ENCODE measurements around the gene MCM3AP. TPM values are rescaled to one million over a fixed set of nuclear protein-coding genes. Genes with fewer than 3 reads are reported as not detected.

The MCM3AP gene
- total and polyA plus RNA-seq, 9 of the 15 experiments (the other 6 are each of a cell fraction or from before 2014, with no cell fraction given), result 6.5 to 179 (median 69.6) TPM

- CTCF ChIA-PET (ENCODE audit: low intra/inter-chr PET ratio), result interaction anchor here (0.7 to 1.6 kb wide), 2 partner anchors 139 to 187 kb away, joined by 3 to 9 read pairs; no protein-coding TSS in a partner anchor
- ATAC-seq (peak; percentile 97), DNase-seq (ENCODE audit: extremely low read depth in 1 of 4, low spot score in 3 of 4) (peak; percentile 95 to 97 (median 96)), FAIRE-seq (peak; percentile 86)
- peaks cover 62% of the 10 kb centered on the region for H3K79me2 ChIP-seq (ENCODE audit: control insufficient read depth, insufficient read depth, low read length)
- in situ Hi-C loops (cut with MboI) (no loop called here), intact Hi-C loops (cut with micrococcal nuclease) (loop anchor here (1.0 to 10.0 kb wide), 3 partner anchors 38 to 171 kb away; partner anchors contain the start of genes DIP2A and PCNT)
- under 1% methylated on average over 81 of the region's 105 CpGs for WGBS (ENCODE audit: insufficient coverage, low coverage, missing lambda C conversion rate)
- H3K9me3 ChIP-seq (replicated peaks; ENCODE audit: control insufficient read depth, insufficient read depth, low read depth, low read length), result peaks cover 11% of the 10 kb centered on the region; the same call in 1 of the 2 replicates
- POLR2A ChIA-PET, result interaction anchor here (0.8 to 2.5 kb wide), 6 partner anchors 10 to 39 kb away, joined by 3 to 6 read pairs (median 3); no protein-coding TSS in a partner anchor
- peaks cover 42% of the 10 kb centered on the region for H3K36me3 ChIP-seq (ENCODE audit: control insufficient read depth, insufficient read depth, low read length)
- H2AFZ ChIP-seq (ENCODE audit: low read depth, low read length), result peak within 1 kb of the TSS; percentile 86
- peak within 1 kb of the TSS; percentile 74 for H3K4me3 ChIP-seq
- peak within 1 kb of the TSS; percentile 94 for H3K27ac ChIP-seq (ENCODE audit: extremely low read depth, low read depth, low read length)
- H3K4me1 ChIP-seq (replicated peaks in 1 of 2; ENCODE audit: control insufficient read depth in 2 of 2, insufficient read depth in 2 of 2, low read length in 2 of 2), result peaks cover 18 to 23% of the 10 kb centered on the region in 2 experiments
- no peaks in the 10 kb centered on the region for H3K27me3 ChIP-seq (ENCODE audit: control insufficient read depth in 2 of 2, insufficient read depth in 2 of 2, low read length in 2 of 2)
- H3K4me2 ChIP-seq (ENCODE audit: insufficient read depth, low read length), result peak within 1 kb of the TSS; percentile 93
- TSS peak; percentile 57 for BruUV-seq (replicated peaks)
- peaks cover 3% of the 10 kb centered on the region for H3K9me1 ChIP-seq (ENCODE audit: control insufficient read depth, insufficient read depth, low read length)
- H3K9ac ChIP-seq (ENCODE audit: insufficient read depth in 1 of 2, low read depth in 2 of 2, low read length in 2 of 2), result peak within 1 kb of the TSS; percentile 94 to 97
- H4K20me1 ChIP-seq (replicated peaks; ENCODE audit: control insufficient read depth, insufficient read depth, low read length), result 0 out of 2 replicates have a peak, but pooled peaks cover 2% of the 10 kb centered on the region
- TF ChIP-seq MED1 (CRISPR knock-in tag; IDR thresholded peaks at IDR 0.05; ENCODE audit: borderline replicate concordance) (no peak), NCOA2 (IDR thresholded peaks at IDR 0.05; ENCODE audit: partially characterized antibody in 2 of 2) (no peak), ARID3B (CRISPR knock-in tag; IDR thresholded peaks at IDR 0.05; ENCODE audit: borderline replicate concordance) (0 out of 2 replicates have a peak, but pooled peaks have one; percentile 47), POLR3A (IDR thresholded peaks at IDR 0.05; ENCODE audit: borderline replicate concordance, extremely low read depth, insufficient read depth, insufficient read length) (no peak), SUPT5H (IDR thresholded peaks at IDR 0.05) (peak; percentile 94), ZNF407 (IDR thresholded peaks at IDR 0.05; ENCODE audit: low read depth) (no peak), SLC30A9 (CRISPR knock-in tag; IDR thresholded peaks at IDR 0.05) (no peak; the same call in 1 of the 2 replicates), NRF1 (conservative IDR thresholded peaks at IDR 0.05 in 1 of 2, IDR thresholded peaks at IDR 0.05 in 1 of 2) (peak; percentile 67 to 73), CHD1 (IDR thresholded peaks at IDR 0.05; ENCODE audit: low read length) (peak; percentile 70), PRMT5 (CRISPR knock-in tag; IDR thresholded peaks at IDR 0.05) (no peak)
Measured at GRCh38 chr21:46285761-46286647, 593 bp upstream of the MCM3AP start, which contains the start of gene YBEY. TSS of gene YBEY (plus strand) at chr21:46286342. CDS start at chr21:46286914, 572 bp downstream.

Measured in K562 (cell line).